ENCODE results near the gene TRMU. TPM values are rescaled to one million over a fixed set of nuclear protein-coding genes. Genes with fewer than 3 reads are reported as not detected.

The TRMU gene
- total and polyA plus RNA-seq, 2 of the 4 experiments (the other 2 are of a cell fraction) = 19.0 to 36.4 TPM

DNA sequence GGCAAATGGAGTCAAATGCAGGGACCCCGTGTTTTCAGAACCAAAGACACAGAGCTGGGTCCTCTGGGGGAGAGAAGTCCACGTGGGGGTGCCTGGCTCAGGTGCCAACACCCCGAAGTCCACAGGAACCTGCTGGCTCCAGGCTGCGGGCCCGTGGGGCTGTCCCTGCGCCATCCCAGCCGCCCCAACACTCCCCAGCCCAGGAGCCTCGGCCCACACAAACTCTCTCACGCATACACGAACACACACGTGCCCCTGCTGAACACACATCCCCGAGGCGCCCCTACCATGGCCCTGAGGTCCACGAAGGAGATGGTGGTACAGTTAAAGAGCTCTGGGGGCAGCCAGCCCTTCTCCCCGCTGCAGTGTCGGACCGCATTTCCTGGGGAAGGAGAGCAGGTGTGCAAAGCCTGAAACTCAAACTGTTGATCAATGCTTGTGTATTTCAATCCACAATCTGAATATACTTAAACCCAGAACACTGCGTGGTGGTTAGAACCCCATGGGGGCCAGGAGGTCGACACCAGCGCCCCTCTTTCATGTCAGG is 54.7 kb downstream of the TRMU start:
- TF ChIP-seq, protein P1, sequence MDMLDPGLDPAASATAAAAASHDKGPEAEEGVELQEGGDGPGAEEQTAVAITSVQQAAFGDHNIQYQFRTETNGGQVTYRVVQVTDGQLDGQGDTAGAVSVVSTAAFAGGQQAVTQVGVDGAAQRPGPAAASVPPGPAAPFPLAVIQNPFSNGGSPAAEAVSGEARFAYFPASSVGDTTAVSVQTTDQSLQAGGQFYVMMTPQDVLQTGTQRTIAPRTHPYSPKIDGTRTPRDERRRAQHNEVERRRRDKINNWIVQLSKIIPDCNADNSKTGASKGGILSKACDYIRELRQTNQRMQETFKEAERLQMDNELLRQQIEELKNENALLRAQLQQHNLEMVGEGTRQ (IDR thresholded peaks at IDR 0.05; ENCODE audit: low read depth, low read length) = no peak
- TF ChIP-seq, protein P2, sequence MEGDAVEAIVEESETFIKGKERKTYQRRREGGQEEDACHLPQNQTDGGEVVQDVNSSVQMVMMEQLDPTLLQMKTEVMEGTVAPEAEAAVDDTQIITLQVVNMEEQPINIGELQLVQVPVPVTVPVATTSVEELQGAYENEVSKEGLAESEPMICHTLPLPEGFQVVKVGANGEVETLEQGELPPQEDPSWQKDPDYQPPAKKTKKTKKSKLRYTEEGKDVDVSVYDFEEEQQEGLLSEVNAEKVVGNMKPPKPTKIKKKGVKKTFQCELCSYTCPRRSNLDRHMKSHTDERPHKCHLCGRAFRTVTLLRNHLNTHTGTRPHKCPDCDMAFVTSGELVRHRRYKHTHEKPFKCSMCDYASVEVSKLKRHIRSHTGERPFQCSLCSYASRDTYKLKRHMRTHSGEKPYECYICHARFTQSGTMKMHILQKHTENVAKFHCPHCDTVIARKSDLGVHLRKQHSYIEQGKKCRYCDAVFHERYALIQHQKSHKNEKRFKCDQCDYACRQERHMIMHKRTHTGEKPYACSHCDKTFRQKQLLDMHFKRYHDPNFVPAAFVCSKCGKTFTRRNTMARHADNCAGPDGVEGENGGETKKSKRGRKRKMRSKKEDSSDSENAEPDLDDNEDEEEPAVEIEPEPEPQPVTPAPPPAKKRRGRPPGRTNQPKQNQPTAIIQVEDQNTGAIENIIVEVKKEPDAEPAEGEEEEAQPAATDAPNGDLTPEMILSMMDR (conservative IDR thresholded peaks at IDR 0.05; ENCODE audit: low read depth, low read length) = no peak
- TF ChIP-seq, protein P3, sequence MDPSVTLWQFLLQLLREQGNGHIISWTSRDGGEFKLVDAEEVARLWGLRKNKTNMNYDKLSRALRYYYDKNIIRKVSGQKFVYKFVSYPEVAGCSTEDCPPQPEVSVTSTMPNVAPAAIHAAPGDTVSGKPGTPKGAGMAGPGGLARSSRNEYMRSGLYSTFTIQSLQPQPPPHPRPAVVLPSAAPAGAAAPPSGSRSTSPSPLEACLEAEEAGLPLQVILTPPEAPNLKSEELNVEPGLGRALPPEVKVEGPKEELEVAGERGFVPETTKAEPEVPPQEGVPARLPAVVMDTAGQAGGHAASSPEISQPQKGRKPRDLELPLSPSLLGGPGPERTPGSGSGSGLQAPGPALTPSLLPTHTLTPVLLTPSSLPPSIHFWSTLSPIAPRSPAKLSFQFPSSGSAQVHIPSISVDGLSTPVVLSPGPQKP (IDR thresholded peaks at IDR 0.05; ENCODE audit: borderline replicate concordance, low read depth, low read length) = no peak
- TF ChIP-seq CEBPB (IDR thresholded peaks at IDR 0.05; ENCODE audit: low read depth, low read length) (no peak), RFX5 (IDR thresholded peaks at IDR 0.05; ENCODE audit: low read depth, low read length) (no peak), SMC3 (IDR thresholded peaks at IDR 0.05; ENCODE audit: low read depth, low read length) (no peak), FOS (IDR thresholded peaks at IDR 0.05; ENCODE audit: low read depth, low read length) (no peak)
- no peaks in the 10 kb centered on the region; the same call in 1 of the 2 replicates for H3K27me3 ChIP-seq (ENCODE audit: control insufficient read depth, insufficient read depth, low read length)
- no peak overlapping the region for H3K4ac ChIP-seq (ENCODE audit: low read depth, low read length)
- no peak overlapping the region for H3K27ac ChIP-seq (ENCODE audit: insufficient read depth, low read length)
- H3K36me3 ChIP-seq (ENCODE audit: control insufficient read depth, insufficient read depth, low read length) = no peaks in the 10 kb centered on the region
- no peak overlapping the region for H2BK5ac ChIP-seq (ENCODE audit: low read depth, low read length, poor library complexity, severe bottlenecking)
- BruUV-seq (replicated peaks) = no TSS peak
- intact Hi-C loops (cut with micrococcal nuclease) (loop anchor here (10.0 kb wide), 1 partner anchor 135 kb away; no protein-coding TSS in a partner anchor), in situ Hi-C loops (cut with MboI; ENCODE audit: low sequenced_read_pairs) (no loop called here), dilution Hi-C loops (cut with HindIII; ENCODE audit: low sequenced_read_pairs, unreplicated experiment) (no loop called here)
- H3K4me2 ChIP-seq (ENCODE audit: low read depth, low read length) = no peak overlapping the region
- H2AFZ ChIP-seq (replicated peaks; ENCODE audit: low read length, poor library complexity) = peak overlapping the region; percentile 85
- H2BK120ac ChIP-seq (ENCODE audit: low read depth, low read length) = no peak overlapping the region
- no peak for DNase-seq
- H4K91ac ChIP-seq (ENCODE audit: insufficient read depth, low read depth, low read length) = no peak overlapping the region
- H2AK9ac ChIP-seq (replicated peaks; ENCODE audit: low read depth, low read length, poor library complexity) = no peak overlapping the region
- H2BK15ac ChIP-seq (ENCODE audit: low read depth, low read length) = no peak overlapping the region
- H4K20me1 ChIP-seq (ENCODE audit: insufficient read depth, low read length) = no peaks in the 10 kb centered on the region
- ChIA-PET POLR2A (ENCODE audit: unreplicated experiment) (no interaction called here), CTCF (interaction anchor here (1.7 kb wide), 1 partner anchor 22 kb away, joined by 10 read pairs; no protein-coding TSS in a partner anchor)
- H3K56ac ChIP-seq (ENCODE audit: extremely low read depth, insufficient read depth, low read length) = peak overlapping the region; percentile 10; the same call in 1 of the 2 replicates
- H4K8ac ChIP-seq (ENCODE audit: low read depth in 2 of 2, low read length in 2 of 2) = no peak overlapping the region
- no peak overlapping the region for H3K4me3 ChIP-seq (ENCODE audit: insufficient read depth, low read depth, low read length)
- H3K4me1 ChIP-seq (ENCODE audit: control insufficient read depth, insufficient read depth, low read length) = no peaks in the 10 kb centered on the region
- H3K9me1 ChIP-seq (ENCODE audit: insufficient read depth, low read length) = no peaks in the 10 kb centered on the region
- WGBS, 2 experiments (ENCODE audit: extremely low coverage in 2 of 2, insufficient read length in 1 of 2) = 27% methylated on average over 4 of the region's 20 CpGs; no CpG with 5 or more reads in 1 of the 2 experiments
- no peaks in the 10 kb centered on the region for H3K79me1 ChIP-seq (ENCODE audit: low read depth in 1 of 2, low read length in 2 of 2)
- no peak overlapping the region for H4K5ac ChIP-seq (ENCODE audit: low read depth, low read length)
- no peak overlapping the region for H3K9ac ChIP-seq (ENCODE audit: low read depth, low read length)
- H2BK20ac ChIP-seq (ENCODE audit: low read depth, low read length) = no peak overlapping the region
- H3K14ac ChIP-seq (replicated peaks; ENCODE audit: low read depth, low read length) = no peak overlapping the region
- no peak overlapping the region for H3K23ac ChIP-seq (ENCODE audit: low read depth, low read length)
- no peaks in the 10 kb centered on the region for H3K9me3 ChIP-seq (ENCODE audit: control insufficient read depth, insufficient read depth, low read length)
- no peak overlapping the region for H3K18ac ChIP-seq (ENCODE audit: low read depth, low read length)
- H2AK5ac ChIP-seq (ENCODE audit: low read depth, low read length) = no peak overlapping the region
- ATAC-seq (ENCODE audit: low read depth) = no peak
